Hepatocyte (in vitro differentiated cells): ENCODE results near the gene NCAPG. TPM values are rescaled to one million over a fixed set of nuclear protein-coding genes. Genes with fewer than 3 reads are reported as not detected.

Experiments used
- DNase-seq: peaks from one replicate; pipeline ENCODE4 v3.0.0-alpha.2; 2016; ENCODE audit warnings: low spot score
- H2AFZ ChIP-seq: fragments of 200-600 bp; sonication (generic); 2 replicates; pipeline ENCODE4 v1.6.0; 2016; ENCODE audit warnings: antibody characterized with exemption, mild to moderate bottlenecking
- H3K27ac ChIP-seq: fragments of 200-600 bp; sonication (generic); 2 replicates; pipeline ENCODE4 v1.5.1; 2016; ENCODE audit warnings: mild to moderate bottlenecking
- H3K27me3 ChIP-seq: fragments of 200-600 bp; sonication (generic); 2 replicates; pipeline ENCODE4 v1.6.1; 2016
- H3K36me3 ChIP-seq: fragments of 200-600 bp; sonication (generic); replicated peaks from 2 replicates; pipeline ENCODE4 v1.5.1; 2016; ENCODE audit warnings: low read depth; ENCODE audit not compliant: insufficient read depth
- H3K4me1 ChIP-seq: fragments of 200-600 bp; sonication (generic); 2 replicates; pipeline ENCODE4 v1.5.1; 2016; ENCODE audit warnings: mild to moderate bottlenecking, moderate library complexity; ENCODE audit not compliant: insufficient read depth
- H3K4me2 ChIP-seq: fragments of 200-600 bp; sonication (generic); 2 replicates; pipeline ENCODE4 v1.6.0; 2016
- H3K4me3 ChIP-seq: fragments of 200-600 bp; sonication (generic); 2 replicates; pipeline ENCODE4 v1.5.1; 2016; ENCODE audit warnings: mild to moderate bottlenecking
- H3K79me2 ChIP-seq: fragments of 200-600 bp; sonication (generic); 2 replicates; pipeline ENCODE4 v1.6.0; 2017; ENCODE audit warnings: mild to moderate bottlenecking
- H3K9me2 ChIP-seq: fragments of 200-600 bp; sonication (generic); replicated peaks from 2 replicates; pipeline ENCODE4 v1.6.0; 2017; ENCODE audit warnings: mild to moderate bottlenecking; ENCODE audit not compliant: insufficient read depth
- H3K9me3 ChIP-seq: fragments of 200-600 bp; sonication (generic); 2 replicates; pipeline ENCODE4 v1.5.1; 2016; ENCODE audit warnings: low read depth, mild to moderate bottlenecking
- H4K20me1 ChIP-seq: fragments of 200-600 bp; sonication (generic); 2 replicates; pipeline ENCODE4 v1.6.0; 2016; ENCODE audit warnings: mild to moderate bottlenecking; ENCODE audit not compliant: insufficient read depth, poor library complexity, severe bottlenecking
- CTCF ChIP-seq: fragments of 200-600 bp; sonication (generic); IDR thresholded peaks from 2 replicates; pipeline ENCODE4 v1.5.1; 2016; ENCODE audit warnings: antibody characterized with exemption, mild to moderate bottlenecking; ENCODE audit not compliant: poor library complexity
- EZH2 ChIP-seq: fragments of 200-600 bp; sonication (generic); IDR thresholded peaks from 2 replicates; pipeline ENCODE4 v1.6.1; 2016; ENCODE audit warnings: antibody characterized with exemption, mild to moderate bottlenecking, borderline replicate concordance
- EZH2phosphoT487 ChIP-seq: fragments of 200-600 bp; sonication (generic); IDR thresholded peaks from one replicate; pipeline ENCODE4 v1.6.1; 2018; ENCODE audit warnings: antibody characterized with exemption, mild to moderate bottlenecking, low read depth, moderate library complexity; ENCODE audit not compliant: unreplicated experiment, severe bottlenecking
- WGBS: methylation state at CpG from one replicate; pipeline ENCODE4 v1.1.6; 2016; ENCODE audit warnings: low lambda C conversion rate; ENCODE audit errors: missing lambda C conversion rate; 5-methylcytosine and 5-hydroxymethylcytosine counted together
- polyA plus RNA-seq: library from polyadenylated mRNA; unstranded; fragments of >200 nt; fragmentation: Nextera tagmentation; extraction: Ambion mirVana; gene quantifications from 2 replicates; pipeline ENCODE4 v1.2.1, GENCODE V29; 2016
- total RNA-seq: library from RNA; depleted of rRNA; stranded (reverse); fragments of >200 nt; gene quantifications from 2 replicates; pipeline ENCODE4 v1.2.3, GENCODE V29; 2014

The NCAPG gene
- total and polyA plus RNA-seq, 2 experiments from 2014 or later: 3.3 to 11.9 TPM

GRCh38 chr4:17797808-17798207 is 13.0 kb upstream of the NCAPG start:
- Histone ChIP-seq H3K9me2 (no peaks in the 10 kb centered on the region), H3K4me3 (no peak overlapping the region), H2AFZ (no peak overlapping the region), H3K27ac (no peak overlapping the region), H3K36me3 (peaks cover 2% of the 10 kb centered on the region), H4K20me1 (no peaks in the 10 kb centered on the region), H3K4me1 (no peaks in the 10 kb centered on the region), H3K27me3 (no peaks in the 10 kb centered on the region), H3K9me3 (no peaks in the 10 kb centered on the region), H3K4me2 (no peak overlapping the region), H3K79me2 (no peaks in the 10 kb centered on the region)
- 96% methylated on average over 1 of the region's 1 CpG for WGBS
- no peak for DNase-seq
- TF ChIP-seq EZH2phosphoT487 (no peak), CTCF (no peak), EZH2 (no peak)

- WGBS: 94% methylated on average over 3 of the region's 3 CpGs
- peaks cover 62% of the 10 kb centered on the region for H3K79me2 ChIP-seq
These were observed 5.1 kb upstream of the NCAPG start for GRCh38 chr4:17805580-17806155.

GRCh38 chr4:17807446-17807845 is 3.3 kb upstream of the NCAPG start:
- peaks cover 45% of the 10 kb centered on the region for H4K20me1 ChIP-seq
- peak overlapping the region; percentile 87 for H3K4me2 ChIP-seq
- 38% methylated on average over 6 of the region's 6 CpGs for WGBS
- H3K27ac ChIP-seq: no peak overlapping the region
- H3K4me1 ChIP-seq: peaks cover 20% of the 10 kb centered on the region
- H3K36me3 ChIP-seq: no peaks in the 10 kb centered on the region
- no peak for DNase-seq
- TF ChIP-seq EZH2phosphoT487 (no peak), CTCF (no peak), EZH2 (no peak)
- H3K27me3 ChIP-seq: no peaks in the 10 kb centered on the region
- no peaks in the 10 kb centered on the region for H3K9me3 ChIP-seq
- H3K9me2 ChIP-seq: no peaks in the 10 kb centered on the region
- no peak overlapping the region for H2AFZ ChIP-seq
- peaks cover 74% of the 10 kb centered on the region for H3K79me2 ChIP-seq
- peak overlapping the region; percentile 7 for H3K4me3 ChIP-seq

More at GRCh38 chr4:17805580-17806155, 5.1 kb upstream of the NCAPG start:
- Histone ChIP-seq H3K4me1 (peaks cover 20% of the 10 kb centered on the region), H3K4me3 (no peak overlapping the region), H3K9me2 (no peaks in the 10 kb centered on the region), H4K20me1 (peaks cover 45% of the 10 kb centered on the region), H3K27ac (no peak overlapping the region), H3K36me3 (peaks cover under 1% of the 10 kb centered on the region), H3K4me2 (no peak overlapping the region), H2AFZ (no peak overlapping the region), H3K27me3 (no peaks in the 10 kb centered on the region), H3K9me3 (no peaks in the 10 kb centered on the region)
- DNase-seq: no peak
- TF ChIP-seq EZH2: no peak
- TF ChIP-seq EZH2phosphoT487: no peak
- TF ChIP-seq CTCF: no peak

GRCh38 chr4:17809667-17810066 is 1.1 kb upstream of the NCAPG start:
- Histone ChIP-seq H3K9me2 (no peaks in the 10 kb centered on the region), H3K27ac (peak overlapping the region; percentile 96), H3K4me1 (peaks cover 20% of the 10 kb centered on the region), H3K4me3 (peak overlapping the region; percentile 40), H3K36me3 (no peaks in the 10 kb centered on the region), H3K4me2 (peak overlapping the region; percentile 87), H2AFZ (peak overlapping the region; percentile 48), H3K79me2 (peaks cover 90% of the 10 kb centered on the region), H4K20me1 (peaks cover 45% of the 10 kb centered on the region), H3K27me3 (no peaks in the 10 kb centered on the region), H3K9me3 (no peaks in the 10 kb centered on the region)
- no peak for DNase-seq
- 6% methylated on average over 7 of the region's 7 CpGs for WGBS
- TF ChIP-seq EZH2 (no peak), CTCF (no peak), EZH2phosphoT487 (no peak)
